Skin epidermis (tissue), 12 donors: ENCODE results near the gene SRRT.

Source experiments
- H3K27ac ChIP-seq, 21 experiments: fragments of 200-600 bp; sonication (generic) in 11 of 21; one replicate each; pipeline ENCODE4 v1.5.0; 2020; ENCODE audit warnings: mild to moderate bottlenecking in 3 of 21, inconsistent platforms in 2 of 21, moderate library complexity in 2 of 21
- H3K4me3 ChIP-seq, 7 experiments: fragments of 200-600 bp; sonication (generic) in 2 of 7; one replicate each; pipeline ENCODE4 v1.5.0; 2020; ENCODE audit warnings: inconsistent platforms in 2 of 7, mild to moderate bottlenecking in 2 of 7, moderate library complexity in 1 of 7

SRRT gene, protein sequence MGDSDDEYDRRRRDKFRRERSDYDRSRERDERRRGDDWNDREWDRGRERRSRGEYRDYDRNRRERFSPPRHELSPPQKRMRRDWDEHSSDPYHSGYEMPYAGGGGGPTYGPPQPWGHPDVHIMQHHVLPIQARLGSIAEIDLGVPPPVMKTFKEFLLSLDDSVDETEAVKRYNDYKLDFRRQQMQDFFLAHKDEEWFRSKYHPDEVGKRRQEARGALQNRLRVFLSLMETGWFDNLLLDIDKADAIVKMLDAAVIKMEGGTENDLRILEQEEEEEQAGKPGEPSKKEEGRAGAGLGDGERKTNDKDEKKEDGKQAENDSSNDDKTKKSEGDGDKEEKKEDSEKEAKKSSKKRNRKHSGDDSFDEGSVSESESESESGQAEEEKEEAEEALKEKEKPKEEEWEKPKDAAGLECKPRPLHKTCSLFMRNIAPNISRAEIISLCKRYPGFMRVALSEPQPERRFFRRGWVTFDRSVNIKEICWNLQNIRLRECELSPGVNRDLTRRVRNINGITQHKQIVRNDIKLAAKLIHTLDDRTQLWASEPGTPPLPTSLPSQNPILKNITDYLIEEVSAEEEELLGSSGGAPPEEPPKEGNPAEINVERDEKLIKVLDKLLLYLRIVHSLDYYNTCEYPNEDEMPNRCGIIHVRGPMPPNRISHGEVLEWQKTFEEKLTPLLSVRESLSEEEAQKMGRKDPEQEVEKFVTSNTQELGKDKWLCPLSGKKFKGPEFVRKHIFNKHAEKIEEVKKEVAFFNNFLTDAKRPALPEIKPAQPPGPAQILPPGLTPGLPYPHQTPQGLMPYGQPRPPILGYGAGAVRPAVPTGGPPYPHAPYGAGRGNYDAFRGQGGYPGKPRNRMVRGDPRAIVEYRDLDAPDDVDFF

DNA sequence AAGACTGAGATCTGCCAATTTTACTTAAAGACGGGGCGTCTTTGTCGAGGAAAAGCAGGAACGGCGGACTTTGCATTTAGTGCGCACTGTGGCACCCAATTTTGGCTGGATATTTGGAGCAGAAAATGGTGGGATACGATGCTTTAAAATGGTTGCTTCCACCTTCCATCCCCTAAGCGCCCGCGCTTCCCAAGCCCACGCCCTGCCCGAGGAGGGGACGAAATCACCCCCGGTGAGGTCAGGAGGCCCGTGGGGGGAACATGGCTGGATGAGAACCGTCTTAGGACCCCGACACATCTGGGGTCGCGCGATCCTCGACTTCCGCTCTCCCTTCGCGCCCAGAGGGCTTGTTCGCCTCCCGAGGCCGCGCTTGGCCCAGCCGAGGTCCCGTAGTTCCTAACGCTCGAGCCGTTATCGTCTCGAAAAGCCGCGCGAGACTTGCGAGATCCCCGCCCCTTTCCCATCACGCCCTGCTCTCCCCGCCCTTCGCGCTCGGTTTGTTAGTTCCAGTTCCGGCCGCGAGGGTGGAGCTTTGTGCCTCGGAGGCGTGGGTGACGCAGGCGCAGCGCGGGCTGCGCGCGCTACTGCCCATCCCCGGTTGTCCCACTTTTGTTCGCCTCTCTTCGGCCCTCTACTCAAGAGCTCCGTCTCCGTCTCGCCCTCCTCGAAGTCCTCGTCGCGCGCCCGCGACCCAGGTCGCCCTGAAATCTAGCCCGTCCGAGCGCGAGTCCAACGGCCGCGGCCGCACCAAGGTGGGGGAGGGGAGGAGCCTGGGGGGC lies at the start of gene SRRT:
Gene SRRT (plus strand): TSS at position 527 of the 779 bp plus-strand sequence. CDS start 488 bp downstream, outside the sequence.
- H3K27ac ChIP-seq, result peak within 1 kb of the TSS; percentile 85 to 99 (median 94)
- H3K4me3 ChIP-seq, result peak within 1 kb of the TSS; percentile 77 to 99 (median 96)

DNA sequence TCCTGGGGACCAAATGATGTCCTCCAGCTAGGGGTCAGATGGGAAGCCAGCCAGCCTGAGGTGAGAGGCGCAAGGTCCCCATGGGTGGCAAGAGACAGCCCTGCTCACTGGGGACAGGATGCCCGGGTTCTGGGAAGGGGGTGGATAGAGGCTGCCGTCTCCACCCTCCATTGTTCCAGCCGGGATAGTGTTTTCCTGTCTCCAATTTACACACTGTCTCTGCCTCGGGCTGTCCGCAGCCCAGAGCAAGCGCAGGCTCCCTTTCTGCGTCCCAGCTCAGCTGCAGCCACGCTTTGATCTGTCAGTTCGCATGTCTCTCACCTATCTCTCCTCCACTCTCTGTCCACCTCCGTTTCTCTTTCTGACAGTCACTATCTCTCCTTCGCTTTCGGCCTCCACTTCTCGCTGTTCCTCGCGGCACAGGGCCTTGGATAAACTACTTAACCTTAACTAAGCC lies 49.7 kb upstream of the SRRT start:
- Histone ChIP-seq H3K4me3 (peak overlapping the region; percentile 43 to 71 (median 55)), H3K27ac (peak overlapping the region in 20 of 21 experiments; percentile 56 to 91 (median 79))

DNA sequence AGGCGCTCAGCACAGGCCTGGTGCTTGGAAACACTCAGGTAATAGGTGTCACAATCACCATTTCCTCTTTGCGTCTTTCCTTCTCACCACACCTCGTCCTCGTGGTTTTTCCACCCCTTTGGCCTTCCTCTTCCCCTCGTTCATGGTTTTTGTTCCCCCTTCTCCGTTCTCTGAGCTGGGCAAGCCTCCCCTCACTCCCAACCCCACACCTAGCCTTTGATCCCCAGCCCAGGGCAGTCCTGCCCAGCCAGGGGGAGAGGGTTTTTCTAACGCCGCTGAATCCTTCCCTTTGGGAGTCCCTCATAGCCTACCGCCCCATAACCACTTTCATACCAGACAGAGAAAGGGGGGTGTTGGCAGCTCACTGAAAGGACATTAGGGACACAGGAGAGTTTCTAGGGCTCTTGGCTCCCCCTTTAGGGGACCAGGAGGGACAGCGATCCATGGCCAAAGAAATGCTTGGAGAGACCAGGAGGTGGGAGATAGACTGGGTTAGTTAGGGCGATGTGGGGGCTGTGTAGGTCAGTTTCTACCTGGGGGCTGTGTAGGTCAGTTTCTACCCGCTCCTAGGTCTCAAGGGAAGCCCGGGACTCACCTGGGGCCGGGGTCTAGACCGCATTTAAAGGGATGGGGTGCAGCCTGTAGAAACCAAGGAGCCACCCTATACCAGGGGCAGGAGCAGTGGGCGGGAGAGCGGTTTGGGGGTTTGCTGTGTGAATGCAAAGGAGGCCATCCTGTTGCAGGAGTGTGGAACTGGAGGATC lies 49.0 kb upstream of the SRRT start:
- peak overlapping the region in 20 of 21 experiments; percentile 56 to 91 (median 78) for H3K27ac ChIP-seq

DNA sequence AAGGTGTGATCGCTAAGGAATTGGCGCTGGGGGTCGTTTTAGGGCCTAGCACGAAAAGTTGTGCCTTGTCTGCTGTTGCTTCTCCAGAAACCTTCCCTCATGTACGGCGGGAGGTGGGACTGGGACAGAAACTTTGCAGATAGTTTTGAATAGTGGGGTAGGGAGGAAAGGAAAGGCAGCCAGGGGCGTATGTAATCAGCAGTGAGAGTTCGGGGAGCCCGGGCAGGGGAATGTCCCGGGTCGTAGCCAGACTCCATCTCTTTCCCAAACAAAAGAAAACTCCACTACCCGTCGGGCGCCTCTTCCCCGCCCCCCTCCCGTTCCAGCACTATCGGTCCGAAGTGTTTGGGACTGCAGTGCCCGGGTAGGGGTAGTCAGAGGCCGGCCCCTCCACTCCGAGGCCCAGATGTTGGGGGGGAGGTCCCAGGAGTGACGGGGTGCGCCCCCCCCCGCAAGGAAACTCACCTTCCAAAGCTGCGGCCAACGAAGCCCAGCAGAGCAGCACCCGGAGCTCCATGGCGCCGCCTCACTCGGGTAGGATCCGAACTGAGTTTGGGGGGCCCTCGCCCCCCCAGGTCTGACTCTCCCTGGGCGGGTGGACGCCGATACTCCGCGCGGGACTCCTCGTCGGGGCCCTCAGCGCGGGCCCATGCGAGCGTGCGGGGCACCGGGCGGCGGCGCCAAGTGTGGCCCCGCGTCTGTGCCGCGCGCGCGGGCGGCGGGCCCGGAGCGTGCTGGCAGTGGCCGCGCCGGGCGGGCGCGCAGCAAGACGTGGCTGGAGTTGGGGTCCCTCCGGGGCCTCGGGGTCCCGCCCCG lies 48.2 kb upstream of the SRRT start:
- H3K4me3 ChIP-seq, result peak overlapping the region; percentile 43 to 71 (median 55)
- H3K27ac ChIP-seq, result peak overlapping the region; percentile 49 to 91 (median 78)

More for the DNA sequence above, 49.0 kb upstream of the SRRT start:
- peak overlapping the region; percentile 43 to 71 (median 55) for H3K4me3 ChIP-seq

DNA sequence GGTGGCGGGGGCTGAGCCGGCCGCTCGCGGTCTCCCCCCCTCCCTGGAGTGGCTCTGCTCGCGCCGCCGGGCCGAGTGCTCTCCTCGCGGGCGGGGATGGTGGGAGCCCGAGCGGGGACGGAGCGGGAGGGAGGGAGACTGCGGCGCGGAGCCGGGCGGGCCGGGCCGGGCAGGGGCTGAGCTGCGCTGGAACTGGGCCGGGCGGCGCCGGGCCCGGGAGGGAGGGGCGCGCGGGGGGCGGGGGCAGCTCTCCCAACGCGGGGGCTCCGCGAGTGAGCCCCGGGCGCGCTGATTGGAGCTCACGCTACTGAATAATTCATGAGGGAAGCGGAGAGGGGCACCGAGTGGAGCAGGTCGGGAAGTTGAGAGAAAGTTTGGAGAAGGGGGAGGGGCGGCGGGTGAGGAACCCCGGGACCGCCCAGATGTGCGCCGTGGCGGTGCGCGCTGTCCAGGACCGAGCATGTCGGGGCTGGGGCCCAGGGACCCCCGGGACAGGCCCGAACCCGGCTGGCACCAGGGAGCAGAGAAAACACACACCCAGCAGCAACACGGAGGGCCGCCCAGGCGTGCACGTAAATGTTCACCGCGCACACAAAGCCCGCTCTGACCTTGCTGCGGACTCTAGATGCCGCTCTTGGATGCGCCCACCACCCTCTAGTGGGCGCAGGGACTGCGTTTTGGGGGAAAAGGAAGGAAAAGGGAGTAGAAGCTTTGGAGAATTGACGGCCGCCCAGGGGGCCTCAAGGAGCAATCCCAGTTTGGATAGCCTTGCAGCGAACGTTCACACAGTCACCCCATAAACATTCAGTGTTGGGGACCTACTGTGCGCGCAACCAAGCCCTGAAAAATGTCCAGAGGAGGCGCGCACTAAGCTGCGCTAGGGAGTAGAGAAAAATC lies 47.3 kb upstream of the SRRT start, which contains the start of gene EPHB4:
Gene EPHB4 (minus strand): TSS at position 194 of the 897 bp plus-strand sequence. CDS start 493 bp downstream, outside the sequence.
- Histone ChIP-seq H3K27ac (peak within 1 kb of the TSS; percentile 49 to 91 (median 78)), H3K4me3 (peak within 1 kb of the TSS; percentile 43 to 71 (median 55))

DNA sequence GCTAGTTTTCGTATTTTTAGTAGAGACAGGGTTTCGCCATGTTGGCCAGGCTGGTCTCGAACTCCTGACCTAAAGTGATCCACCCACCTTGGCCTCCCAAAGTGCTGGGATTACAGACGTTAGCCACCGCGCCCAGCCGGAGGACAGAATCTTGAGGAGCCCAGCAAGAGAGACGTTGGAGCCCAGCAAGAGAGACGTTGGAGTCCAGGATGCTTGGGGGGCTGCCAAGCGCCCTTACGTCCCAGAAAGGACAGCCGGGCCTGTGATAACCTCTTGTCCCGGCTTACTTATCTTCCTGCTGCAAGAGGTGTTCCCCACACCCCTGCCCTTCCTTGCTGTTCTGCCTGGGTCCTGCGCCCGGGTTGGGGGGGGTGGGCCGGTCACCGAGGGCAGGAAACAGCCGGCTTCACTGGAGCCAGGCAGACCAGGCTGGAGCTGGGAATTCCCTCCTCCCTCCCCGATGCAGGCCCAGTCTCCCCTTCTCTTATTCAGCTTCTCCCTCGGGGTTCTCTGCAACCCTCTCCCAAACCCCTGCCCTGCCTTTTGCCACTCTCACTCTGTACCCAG lies 45.7 kb upstream of the SRRT start:
- peak overlapping the region in 6 of 21 experiments; percentile 9 to 59 (median 34) for H3K27ac ChIP-seq
- H3K4me3 ChIP-seq, result no peak overlapping the region

DNA sequence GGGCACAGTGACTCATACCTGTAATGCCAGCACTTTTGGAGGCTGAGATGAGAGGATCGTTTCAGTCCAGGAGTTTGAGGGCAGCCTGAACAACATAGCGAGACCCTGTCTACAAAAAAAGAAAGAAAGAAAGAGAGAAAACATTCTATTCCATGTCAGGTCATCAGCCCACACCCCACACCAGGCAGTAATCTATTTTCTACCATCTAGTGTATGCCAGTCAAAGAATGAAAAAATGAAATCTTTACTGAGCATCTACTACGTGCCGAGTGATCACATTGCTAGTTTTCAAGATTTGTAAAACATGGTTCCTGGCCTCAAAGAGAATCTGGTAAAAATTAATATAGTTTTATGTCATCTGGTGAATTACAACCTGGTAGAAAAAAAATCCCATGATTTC lies 44.5 kb upstream of the SRRT start:
- Histone ChIP-seq H3K27ac (no peak overlapping the region), H3K4me3 (no peak overlapping the region)

DNA sequence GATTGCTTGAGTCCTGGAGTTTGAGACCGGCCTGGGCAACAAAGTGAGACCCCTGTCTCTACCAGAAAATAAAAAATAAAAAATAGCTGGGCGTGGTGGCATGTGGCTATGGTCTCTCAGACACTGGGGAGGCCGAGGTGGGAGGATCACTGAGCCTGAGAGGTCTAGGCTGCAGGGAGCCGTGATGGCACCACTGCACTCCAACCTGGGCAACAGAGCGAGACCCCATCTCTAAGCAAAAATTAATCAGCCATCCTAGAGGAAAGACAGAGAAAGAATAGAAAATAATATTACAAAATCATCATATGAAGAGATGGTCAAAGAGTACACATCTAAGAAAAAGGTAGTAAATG lies 42.6 kb upstream of the SRRT start:
- Histone ChIP-seq H3K4me3 (no peak overlapping the region), H3K27ac (no peak overlapping the region)

DNA sequence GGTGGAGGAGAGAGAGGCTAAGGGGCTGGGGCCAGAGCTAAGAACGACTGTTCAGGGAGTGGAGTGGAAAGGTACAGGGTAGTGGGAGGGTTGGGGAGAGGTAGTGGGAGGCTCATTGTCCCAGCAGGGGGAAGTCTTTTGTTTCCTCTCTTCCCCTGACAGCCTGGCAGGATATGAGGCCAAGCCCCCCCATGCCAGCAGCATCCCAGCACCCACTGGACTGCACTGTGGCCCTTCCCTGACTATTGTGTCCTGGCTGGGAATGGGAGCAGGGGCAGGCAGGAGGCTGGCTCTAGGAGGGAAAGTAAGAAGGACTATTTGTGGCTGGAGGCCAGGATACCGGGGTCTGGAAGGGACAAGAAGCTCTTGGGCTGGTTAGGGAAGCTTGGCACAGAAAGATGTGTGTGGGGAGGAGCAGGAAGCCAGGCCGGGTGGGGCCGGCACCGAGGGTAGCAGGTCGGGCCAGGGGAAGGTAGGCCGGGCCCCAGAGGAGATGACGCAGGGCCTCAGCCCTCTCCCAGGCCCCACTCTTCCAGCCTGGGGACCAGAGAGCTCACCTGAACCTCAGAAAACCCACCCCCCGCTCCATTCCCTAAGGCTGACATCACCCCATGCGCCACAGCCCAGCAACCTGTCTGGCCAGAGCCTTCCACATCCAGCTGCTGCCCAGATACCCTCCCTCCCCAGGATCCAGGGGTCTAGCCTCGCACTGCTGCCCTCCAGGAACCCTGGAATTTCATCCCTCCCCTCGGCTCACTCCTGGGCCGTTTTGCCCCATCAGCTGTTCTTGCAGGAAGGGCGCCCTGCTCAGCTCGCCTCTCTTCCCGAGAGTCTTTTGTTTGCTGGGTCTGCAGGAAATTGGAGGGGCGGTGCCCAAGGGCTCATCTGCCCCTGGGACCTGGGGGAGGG lies 38.7 kb upstream of the SRRT start:
- Histone ChIP-seq H3K4me3 (peak overlapping the region in 1 of 7 experiments; percentile 36), H3K27ac (peak overlapping the region in 20 of 21 experiments; percentile 8 to 89 (median 76))

DNA sequence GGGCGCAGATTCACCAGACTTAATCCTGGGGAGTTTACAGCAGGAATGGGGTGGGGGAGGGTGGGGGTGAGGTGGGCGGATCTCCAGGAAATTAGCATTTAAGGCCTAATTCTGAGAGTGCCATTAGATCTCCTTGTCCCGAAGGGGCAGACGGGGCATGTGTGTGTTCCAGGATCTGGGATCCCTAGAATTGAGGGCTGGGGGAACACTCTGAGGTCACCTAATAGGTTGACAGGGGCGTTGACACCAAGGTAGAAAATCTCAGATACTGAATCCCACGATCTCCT lies 38.1 kb upstream of the SRRT start:
- H3K27ac ChIP-seq, result peak overlapping the region in 20 of 21 experiments; percentile 8 to 89 (median 76)
- H3K4me3 ChIP-seq, result peak overlapping the region; percentile 10 to 42 (median 28)

DNA sequence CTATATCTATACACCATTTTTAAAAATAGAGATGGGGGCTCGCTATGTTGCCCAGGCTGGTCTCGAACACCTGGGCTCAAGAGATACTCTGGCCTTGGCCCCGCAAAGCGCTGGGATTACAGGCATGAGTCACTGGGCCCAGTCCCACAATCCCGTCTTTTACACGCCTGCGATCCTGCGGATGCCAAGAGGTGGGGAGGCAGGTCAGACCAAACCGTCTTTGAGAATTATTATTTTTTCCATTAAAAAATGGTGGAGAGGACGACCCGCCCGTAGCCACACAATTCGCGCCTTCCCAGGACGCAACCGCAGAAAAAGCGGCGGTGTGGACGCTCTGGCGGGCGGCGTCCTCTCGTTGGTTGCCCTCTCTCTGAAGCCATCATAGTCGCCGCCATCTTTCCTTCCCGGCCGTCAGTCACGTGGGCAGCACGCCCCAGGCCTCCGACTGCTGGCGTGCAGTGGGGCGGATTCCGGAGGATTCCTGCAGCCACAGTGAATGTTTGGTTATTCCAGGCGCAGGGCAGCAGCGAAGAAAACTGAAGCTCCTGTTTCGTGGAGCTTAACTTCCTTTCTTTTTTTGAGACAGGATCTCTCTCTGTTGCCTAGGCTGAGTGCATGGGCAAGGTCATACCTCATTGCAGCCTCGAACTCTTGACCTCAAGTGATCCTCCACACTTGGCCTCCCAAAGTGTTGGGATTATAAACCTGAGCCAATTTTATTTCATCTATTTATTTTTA lies 37.6 kb upstream of the SRRT start:
- Histone ChIP-seq H3K4me3 (peak overlapping the region; percentile 10 to 42 (median 28)), H3K27ac (peak overlapping the region in 19 of 21 experiments; percentile 8 to 89 (median 77))

DNA sequence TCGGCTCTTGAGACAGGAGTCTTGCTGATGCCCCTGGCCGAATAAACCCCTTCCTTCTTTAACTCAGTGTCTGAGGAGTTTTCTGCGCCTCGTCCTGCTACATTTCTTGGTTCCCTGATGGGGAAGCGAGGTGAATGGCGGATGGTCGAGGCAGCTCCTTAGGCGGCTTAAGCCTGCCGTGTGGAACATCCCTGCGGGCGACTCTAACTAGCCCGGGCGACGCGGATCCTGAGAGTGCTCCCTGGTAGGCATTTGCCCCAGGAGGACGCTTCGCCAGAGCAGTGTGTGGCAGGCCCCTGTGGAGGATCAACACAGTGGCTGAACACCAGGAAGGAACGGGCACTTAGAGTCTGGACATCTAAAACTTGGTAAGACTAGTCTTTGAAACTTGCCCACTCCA lies 35.5 kb upstream of the SRRT start:
- Histone ChIP-seq H3K4me3 (no peak overlapping the region), H3K27ac (no peak overlapping the region)

DNA sequence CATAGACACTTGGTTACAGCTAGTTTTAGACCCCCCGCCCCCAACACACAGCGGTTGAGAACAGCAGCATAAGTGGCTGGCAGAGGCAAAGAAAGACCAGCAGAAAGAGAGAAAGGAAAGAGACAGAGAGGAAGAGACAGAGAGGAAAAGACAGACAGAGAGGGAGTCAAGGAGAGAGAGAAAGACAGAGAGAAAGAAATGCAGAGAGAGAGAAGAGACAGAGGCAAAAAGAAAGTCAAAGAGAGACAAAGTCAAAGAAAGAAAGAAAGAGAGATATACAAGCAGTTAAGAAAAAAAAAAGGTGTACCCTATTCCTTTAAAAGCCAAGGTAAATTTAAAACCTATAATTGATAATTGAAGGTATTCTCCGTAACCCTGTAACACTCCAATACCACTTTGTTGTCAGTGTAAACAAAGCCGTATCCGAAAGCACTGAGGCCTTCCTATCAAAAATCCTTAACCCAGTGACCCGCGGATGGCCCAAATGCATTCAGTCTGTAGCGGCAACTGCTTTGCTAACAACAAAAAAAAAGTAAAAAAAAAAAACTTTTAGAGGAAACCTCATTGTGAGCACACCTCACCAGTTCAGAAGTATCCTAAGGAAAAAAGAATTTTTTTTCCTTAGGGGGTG lies 34.3 kb upstream of the SRRT start:
- H3K27ac ChIP-seq, result no peak overlapping the region

DNA sequence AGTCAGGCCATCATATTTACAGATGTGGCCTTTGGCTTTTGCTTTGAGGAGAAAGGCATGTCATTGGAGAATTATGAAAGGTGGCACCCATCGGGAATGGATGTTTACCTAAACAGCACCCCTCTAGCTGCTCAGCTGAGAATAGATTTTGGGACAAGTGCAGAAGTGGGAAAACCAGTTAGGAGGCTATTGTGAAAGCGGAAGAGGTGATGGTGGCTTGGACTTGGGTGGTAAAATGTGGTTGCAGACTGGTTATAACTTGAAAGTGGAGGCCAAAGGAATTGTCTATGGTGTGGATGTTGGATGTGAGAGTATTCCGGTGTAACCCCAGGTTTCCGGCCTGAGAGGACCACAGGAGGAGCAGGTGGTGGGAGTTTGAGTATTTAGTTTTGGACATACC lies 27.5 kb upstream of the SRRT start:
- Histone ChIP-seq H3K4me3 (no peak overlapping the region), H3K27ac (no peak overlapping the region)

More for the DNA sequence above, 34.3 kb upstream of the SRRT start:
- no peak overlapping the region for H3K4me3 ChIP-seq
